HG03442 (cell line): ENCODE measurements around the gene CDKL4.
"Not testable (repeated sequence)": the region's sequence is repeated elsewhere in the genome, so short reads cannot be mapped to it uniquely, and the experiment has no call there.

ENCODE experiments used
- ATAC-seq: cut with Tn5 transposase; IDR thresholded peaks from one replicate; pipeline ENCODE4 v1.9.1; 2021; ENCODE audit warnings: mild to moderate bottlenecking, moderate library complexity; ENCODE audit not compliant: unreplicated experiment

Gene CDKL4

GRCh38 chr2:39243469-39244123, at the start of gene CDKL4:
Gene CDKL4 (minus strand): TSS chr2:39243970.
- ATAC-seq: no peak

GRCh38 chr2:39290433-39290832, 46.7 kb upstream of the CDKL4 start:
- no peak for ATAC-seq

- ATAC-seq: no peak
Measured at GRCh38 chr2:39289609-39290008, 45.8 kb upstream of the CDKL4 start.

- ATAC-seq: no peak
Measured at GRCh38 chr2:39283561-39283960, 39.8 kb upstream of the CDKL4 start.

- ATAC-seq: no peak
Measured at GRCh38 chr2:39281391-39281790, 37.6 kb upstream of the CDKL4 start.

GRCh38 chr2:39275016-39275415, 31.2 kb upstream of the CDKL4 start:
- no peak for ATAC-seq

- ATAC-seq: no peak
Measured at GRCh38 chr2:39269941-39270340, 26.2 kb upstream of the CDKL4 start.

- no peak for ATAC-seq
Measured at GRCh38 chr2:39266916-39267434, 23.2 kb upstream of the CDKL4 start.

- peak; percentile 77 for ATAC-seq
Measured at GRCh38 chr2:39266139-39266805, 22.5 kb upstream of the CDKL4 start.

- ATAC-seq: no peak
Measured at GRCh38 chr2:39265315-39265714, 21.5 kb upstream of the CDKL4 start.

GRCh38 chr2:39264733-39265132, 21.0 kb upstream of the CDKL4 start:
- peak; percentile 71 for ATAC-seq

- ATAC-seq: no peak
Measured at GRCh38 chr2:39260087-39260486, 16.3 kb upstream of the CDKL4 start.

- ATAC-seq: no peak
Measured at GRCh38 chr2:39256040-39256439, 12.3 kb upstream of the CDKL4 start.

- ATAC-seq: no peak
Measured at GRCh38 chr2:39252888-39253518, 9.2 kb upstream of the CDKL4 start.

- no peak for ATAC-seq
Measured at GRCh38 chr2:39247512-39248043, 3.8 kb upstream of the CDKL4 start.

GRCh38 chr2:39246382-39246980, 2.7 kb upstream of the CDKL4 start:
- ATAC-seq: no peak

GRCh38 chr2:39244963-39245625, 1.3 kb upstream of the CDKL4 start:
- not testable (repeated sequence) for ATAC-seq

- ATAC-seq: not testable (repeated sequence)
Measured at GRCh38 chr2:39244241-39244862, 582 bp upstream of the CDKL4 start.

- ATAC-seq: no peak
Measured at GRCh38 chr2:39241588-39241987, 2.2 kb downstream of the CDKL4 start.

- no peak for ATAC-seq
Measured at GRCh38 chr2:39240758-39241157, 3.0 kb downstream of the CDKL4 start.
